Fibroblast of skin of abdomen (primary cell): ENCODE data around the gene ATP5PD.
"Not testable (repeated sequence)": the region's sequence is repeated elsewhere in the genome, so short reads cannot be mapped to it uniquely, and the experiment has no call there.

Experiments used
- DNase-seq: peaks from one replicate; pipeline ENCODE4 v3.0.0-alpha.2; 2013

ATP5PD gene

DNA sequence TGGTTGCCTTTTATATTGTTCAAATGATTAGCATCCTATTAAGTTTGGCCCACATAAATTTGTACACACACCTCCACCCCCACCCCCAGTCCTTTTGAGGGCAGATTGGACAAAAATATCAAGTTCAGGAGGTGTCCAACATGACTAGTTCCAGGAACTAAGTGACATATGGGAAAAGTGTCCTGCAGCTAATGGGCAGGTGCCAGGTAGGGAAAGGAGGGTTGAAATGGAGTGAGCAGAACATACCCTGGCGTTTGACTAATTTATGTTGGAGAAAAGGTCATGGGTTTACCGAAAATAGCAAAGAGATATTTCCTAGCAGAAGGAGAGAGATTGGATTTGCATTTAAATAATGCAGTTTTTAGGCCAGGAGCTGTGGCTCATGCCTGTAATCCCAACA, 5.2 kb upstream of the ATP5PD start:
- no peak for DNase-seq

- DNase-seq, result no peak
Observed at GRCh38 chr17:75049706-75050105, 2.9 kb upstream of the ATP5PD start.

DNA sequence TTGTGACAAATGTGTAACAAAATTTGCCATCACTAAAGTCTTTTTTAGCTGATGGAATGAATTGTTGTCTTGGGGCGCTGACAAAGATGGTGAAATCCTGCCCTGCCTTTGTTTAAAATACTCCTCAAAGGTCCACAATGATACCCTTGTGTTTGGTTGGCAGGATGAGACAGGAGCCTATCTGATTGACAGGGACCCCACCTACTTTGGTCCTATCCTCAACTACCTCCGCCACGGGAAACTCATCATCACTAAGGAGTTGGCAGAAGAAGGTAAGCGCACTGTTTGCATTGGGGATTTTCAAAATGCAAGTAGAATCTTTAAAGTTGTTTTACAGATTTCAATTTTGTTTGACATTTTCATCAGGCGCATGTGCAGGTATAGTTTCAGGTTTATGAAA, 2.3 kb upstream of the ATP5PD start:
- no peak for DNase-seq

DNA sequence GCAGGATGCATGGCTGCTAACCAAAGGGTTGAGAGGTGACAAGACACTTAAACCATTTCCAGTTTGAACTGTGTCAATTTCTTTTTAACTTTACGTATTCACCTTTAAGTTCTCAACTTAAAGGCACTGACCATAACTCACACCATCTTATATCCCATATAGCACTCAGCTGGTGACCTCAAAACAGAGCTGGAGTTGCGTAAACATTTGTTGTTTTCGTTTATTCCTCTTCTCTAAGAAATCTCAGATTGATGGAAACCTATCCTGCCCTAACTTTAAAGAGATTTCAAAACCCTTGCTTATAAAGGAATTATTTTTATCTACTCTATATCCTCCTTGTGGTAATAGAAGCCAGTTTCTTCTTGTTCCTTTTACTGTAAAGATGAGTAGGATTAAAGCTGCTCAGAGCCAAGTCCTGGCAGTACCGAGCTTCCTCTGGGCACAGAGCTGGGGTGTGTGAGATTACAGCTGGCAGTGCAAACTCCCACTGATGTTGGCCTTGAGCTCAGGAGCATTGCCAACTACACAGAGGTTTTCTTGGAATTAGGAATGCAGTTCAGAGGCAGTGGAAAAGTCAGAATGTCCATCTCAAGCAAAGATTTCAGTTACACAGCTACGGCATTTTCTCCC, 1.6 kb upstream of the ATP5PD start:
- DNase-seq, result no peak

DNA sequence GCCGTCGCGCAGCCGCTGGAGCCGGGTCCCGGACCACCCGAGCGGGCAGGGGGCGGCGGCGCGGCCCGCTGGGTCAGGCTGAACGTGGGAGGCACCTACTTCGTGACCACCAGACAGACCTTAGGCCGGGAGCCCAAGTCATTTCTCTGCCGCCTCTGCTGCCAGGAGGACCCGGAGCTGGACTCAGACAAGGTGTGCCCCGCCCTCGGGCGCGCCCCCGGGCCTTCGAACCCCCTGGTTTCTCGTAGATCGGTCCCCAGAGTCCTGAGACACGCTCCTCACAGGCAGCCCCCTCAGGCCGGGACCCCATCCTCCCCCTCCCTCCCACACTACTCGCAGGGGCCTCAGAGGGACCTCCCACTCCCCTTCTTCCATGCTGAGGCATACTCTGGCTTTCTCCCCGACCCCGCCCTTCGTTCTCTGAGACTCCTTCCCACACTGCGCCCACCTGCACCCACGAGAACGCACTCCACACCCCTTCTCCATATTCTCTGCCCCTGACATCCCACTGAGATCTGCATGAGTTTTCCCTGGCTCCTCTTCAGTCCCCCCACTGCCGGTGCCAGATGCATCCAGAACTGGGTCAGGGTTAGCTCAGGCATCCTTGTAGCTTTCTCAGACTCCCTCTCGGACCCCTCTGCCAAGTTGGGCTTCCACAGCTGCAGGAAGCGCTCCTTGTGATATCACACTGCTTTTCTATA, 779 bp upstream of the ATP5PD start:
- no peak for DNase-seq

- not testable (repeated sequence) for DNase-seq
Observed at GRCh38 chr17:75045946-75046406, 793 bp downstream of the ATP5PD start.

- no peak for DNase-seq
Observed at GRCh38 chr17:75044716-75045115, 2.1 kb downstream of the ATP5PD start.

GRCh38 chr17:75043789-75044188, 3.0 kb downstream of the ATP5PD start:
- not testable (repeated sequence) for DNase-seq

GRCh38 chr17:75041656-75042280, 5.0 kb downstream of the ATP5PD start:
- no peak for DNase-seq

DNA sequence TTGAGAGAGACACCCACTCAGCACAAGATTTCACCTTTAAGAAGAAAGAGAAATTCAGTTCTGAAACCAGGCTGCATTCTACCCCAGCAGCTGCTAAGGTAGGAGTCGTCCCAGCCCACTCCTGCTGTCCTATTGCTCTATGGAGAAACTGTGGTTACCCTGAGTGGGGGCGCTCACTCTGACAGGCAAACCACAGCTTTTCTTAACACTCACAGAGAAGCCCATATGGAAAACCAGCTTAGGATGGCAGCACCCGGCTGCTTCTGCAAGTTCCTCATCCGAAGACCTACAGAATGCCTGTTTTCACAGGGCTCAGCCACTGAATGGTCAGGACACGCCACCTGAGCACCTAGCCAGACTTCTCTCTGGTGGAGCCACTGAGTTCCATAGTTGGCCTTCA, 7.5 kb downstream of the ATP5PD start:
- no peak for DNase-seq

- peak; percentile 75 for DNase-seq
Observed at GRCh38 chr17:75036643-75037268, 10.0 kb downstream of the ATP5PD start.

DNA sequence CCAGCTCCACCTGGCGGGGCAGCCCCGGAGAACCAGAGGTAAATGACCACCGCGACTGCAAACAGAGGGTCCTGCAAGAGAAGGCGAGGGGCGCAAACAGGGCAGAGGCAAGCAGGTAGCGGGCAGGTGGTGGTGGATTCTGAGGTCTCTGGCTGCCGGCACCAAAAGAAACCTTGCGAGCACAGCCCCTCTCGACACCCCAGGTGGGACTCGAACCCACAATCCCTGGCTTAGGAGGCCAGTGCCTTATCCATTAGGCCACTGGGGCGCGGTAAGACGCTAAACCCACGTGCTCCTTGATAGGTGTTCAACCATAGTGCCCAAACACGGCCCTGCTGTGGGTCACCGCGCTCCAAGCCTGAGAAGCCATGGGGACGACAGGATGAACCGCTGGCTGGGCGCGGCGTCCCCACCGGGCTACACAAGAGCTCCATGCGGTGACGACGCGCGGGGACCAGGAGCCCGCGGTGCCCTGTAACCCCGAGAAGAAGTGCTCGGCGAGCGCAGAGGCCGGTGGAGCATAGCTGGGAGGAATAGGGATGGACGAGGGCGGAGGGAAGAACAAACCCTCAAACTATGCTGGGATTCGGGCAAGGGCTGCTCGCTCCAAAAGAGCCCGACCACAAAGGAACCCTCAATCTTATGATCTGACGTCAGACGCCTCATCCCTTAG, 12.4 kb downstream of the ATP5PD start:
- peak; percentile 92 for DNase-seq

DNA sequence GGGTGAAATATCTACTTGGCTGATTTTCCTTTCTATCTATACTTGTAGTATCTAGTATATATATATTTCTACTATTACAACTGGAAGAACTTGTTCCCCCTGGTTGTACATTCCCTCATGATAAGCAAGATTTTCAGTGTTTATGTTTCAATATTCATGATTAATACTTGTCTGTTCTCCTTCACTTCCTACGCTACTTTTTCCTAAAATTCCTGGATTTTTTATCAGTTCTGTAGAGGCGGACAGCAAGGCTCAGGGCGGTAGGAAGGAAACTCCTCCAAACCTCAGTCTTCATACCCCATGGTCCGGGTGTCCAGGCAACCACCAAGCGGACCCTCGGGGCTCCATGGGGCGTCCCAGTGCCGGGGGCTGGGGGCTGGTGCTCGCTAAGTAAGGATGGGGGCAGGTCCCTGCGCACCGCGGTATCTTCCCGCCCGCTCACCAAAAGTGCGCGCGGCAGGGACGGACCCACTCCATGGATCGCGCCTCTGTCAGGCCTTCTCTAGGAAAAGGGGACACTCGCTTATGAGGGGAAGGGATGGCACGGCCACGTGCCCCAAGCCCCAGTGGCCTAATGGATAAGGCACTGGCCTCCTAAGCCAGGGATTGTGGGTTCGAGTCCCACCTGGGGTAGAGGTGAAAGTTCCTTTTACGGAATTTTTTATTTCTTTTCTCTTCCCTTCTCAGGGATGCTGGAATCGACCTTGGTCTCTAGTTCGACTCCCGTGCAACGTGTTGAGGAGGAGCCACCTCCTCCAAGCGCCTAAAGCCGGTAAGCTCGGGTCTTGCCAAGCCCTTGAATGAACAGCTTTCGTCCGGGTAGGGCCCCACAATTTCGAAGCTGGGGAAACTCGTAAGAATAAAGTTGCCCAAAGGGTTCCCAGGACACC, 13.2 kb downstream of the ATP5PD start:
- DNase-seq, result peak; percentile 93

DNA sequence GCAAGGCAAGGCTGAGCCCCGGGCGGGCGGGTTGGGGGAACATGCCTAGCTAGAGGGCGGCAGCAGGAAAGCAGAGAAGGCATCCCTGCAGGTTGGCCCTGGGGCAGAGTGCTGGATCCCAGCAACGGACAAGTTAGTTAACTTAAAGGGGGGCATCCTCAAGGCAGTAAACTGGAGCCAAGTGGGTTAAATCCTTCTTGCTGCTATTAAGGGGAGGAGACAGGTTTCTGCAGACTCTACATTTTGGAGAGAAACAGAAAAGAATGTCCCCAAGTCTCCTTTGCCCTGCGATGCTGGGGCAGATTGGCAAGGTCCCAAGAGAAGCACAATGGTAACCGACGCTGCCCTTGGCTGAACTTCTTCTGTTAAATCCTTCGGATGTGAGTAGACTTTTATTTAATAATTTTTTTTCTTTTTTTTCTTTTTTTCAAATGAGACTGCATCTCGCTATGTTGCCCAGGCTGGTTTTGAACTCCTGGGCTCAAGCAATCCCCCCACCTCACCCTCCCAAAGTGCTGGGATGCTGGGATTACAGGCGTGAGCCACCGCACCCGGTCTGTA, 14.0 kb downstream of the ATP5PD start:
- peak; percentile 8 for DNase-seq

DNA sequence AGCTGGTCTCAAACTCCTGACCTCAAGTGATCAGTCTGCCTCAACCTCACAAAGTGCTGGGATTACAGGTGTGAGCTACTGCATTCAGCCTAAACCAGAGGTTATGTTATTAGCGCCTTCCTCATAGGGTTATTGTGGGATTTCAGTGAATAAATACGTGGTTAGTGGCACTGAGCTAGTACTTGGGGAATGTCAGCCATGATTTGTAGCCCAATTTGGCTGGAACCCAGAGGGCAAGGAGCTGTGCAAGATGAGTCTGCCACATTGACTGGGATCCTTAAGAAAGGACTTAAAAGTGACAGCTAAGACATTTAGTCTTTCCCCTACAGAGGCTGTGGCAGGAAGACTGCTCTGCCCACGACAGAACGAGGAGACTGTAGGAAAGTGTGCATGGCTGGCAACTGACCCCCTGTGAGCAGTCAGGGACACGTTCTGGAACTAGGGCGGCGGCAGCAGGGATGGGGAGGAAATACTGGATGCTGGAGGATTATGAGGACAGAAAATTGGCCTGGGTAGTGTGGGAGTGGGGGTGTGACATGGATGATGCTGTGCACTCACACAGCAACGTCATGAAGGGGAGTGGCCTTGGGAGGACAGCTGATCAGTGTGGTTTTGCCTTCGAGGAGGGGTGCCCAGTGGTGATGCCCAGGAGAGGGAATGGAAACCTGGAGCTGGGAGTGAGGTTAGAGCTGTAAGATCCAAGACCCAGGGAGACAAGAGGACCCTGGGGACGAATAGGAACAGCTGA, 14.6 kb downstream of the ATP5PD start:
- peak; percentile 78 for DNase-seq

DNA sequence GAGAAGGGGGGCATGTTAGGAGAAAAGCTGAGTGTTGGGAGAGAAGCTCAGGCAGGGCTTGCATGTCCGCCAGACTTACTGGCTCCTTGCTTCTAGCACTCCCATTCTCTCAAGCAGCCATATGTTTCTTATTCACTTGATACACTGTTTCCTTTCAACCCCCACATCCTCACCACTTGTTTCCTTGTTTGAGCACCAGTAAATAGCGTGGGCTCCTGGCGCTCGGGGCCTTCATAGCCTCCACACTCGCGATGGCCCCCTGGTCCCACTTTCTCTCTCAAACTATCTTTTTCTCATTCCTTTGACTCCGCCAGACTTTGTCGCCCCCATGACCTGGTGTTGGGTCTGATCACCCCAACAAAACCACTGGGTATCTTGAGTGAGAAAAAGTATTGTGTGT, 16.6 kb downstream of the ATP5PD start:
- no peak for DNase-seq

GRCh38 chr17:75026650-75027049, 20.1 kb downstream of the ATP5PD start:
- DNase-seq, result not testable (repeated sequence)

DNA sequence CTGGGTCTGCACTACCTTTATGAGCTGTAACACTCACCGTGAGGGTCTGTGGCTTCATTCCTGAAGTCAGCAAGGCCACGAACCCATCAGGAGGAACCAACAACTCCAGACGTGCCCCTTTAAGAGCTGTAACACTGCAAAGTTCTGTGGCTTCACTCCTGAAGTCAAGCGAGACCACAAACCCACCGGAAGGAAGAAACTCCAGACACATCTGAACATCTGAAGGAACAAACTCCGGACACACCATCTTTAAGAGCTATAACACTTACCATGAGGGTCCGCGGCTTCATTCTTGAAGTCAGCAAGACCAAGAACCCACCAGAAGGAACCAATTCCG, 21.4 kb downstream of the ATP5PD start:
- not testable (repeated sequence) for DNase-seq

DNA sequence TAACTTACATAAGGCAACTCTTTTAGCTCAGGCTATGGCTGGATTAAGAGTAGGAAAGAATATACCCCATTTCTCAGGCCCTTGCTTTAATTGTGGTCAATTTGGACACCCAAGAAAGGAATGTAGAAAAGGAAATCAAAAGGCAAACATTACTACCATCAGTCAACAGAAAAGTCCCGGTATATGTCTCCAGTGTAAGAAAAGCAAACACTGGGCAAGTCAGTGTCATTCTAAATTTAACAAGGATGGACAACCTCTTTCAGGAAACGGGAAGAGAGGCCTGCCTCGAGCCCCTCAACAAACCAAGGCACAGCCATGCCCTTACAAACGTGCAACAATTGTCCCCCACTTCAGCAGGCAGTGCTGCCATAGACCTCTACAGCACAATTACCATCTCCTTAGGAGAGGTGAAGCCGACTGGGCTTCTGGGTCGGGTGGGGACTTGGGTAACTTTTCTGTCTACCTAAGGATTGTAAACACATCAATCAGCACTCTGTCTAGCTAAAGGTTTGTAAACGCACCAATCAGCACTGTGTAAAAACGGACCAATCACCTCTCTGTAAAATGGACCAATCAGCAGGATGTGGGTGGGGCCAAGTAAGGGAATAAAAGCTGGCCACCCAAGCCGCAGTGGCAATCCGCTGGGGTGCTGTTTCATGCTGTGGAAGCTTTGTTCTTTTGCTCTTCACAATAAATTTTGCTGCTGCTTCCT, 21.9 kb downstream of the ATP5PD start:
- DNase-seq, result no peak
